ENCODE results near the gene TLCD1. TPM values are rescaled to one million over a fixed set of nuclear protein-coding genes. Genes with fewer than 3 reads are reported as not detected.

Gene TLCD1
- polyA plus RNA-seq, 1 experiment = 9.8 TPM

DNA sequence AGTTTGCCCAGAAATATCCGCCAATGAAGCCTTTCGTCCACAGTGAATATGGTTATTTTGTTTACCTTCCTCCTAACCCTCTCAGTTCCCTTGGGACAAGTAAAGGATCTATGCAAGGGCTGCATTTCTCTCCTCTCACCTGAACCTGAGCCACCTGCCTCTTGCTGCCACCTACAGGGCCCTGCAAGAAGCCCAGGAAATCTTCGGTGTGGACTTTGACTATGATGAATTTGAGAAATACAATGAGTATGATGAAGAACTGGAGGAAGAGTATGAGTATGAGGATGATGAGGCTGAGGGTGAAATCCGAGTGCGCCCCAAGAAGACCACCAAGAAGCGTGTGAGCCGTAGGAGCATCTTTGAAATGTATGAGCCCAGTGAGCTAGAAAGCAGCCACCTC is 50.1 kb downstream of the TLCD1 start:
- no peak for DNase-seq (ENCODE audit: low read depth)
- POLR2A ChIA-PET = no interaction called here
- CTCF ChIA-PET = interaction anchor here (0.9 to 1.1 kb wide), 2 partner anchors 8 to 25 kb away, joined by 3 to 5 read pairs; no protein-coding TSS in a partner anchor
- peak; percentile 17; the same call in 1 of the 2 replicates for TF ChIP-seq CTCF (IDR thresholded peaks at IDR 0.05; ENCODE audit: insufficient read depth, low read depth, low read length)
- H3K36me3 ChIP-seq (ENCODE audit: control insufficient read depth, insufficient read depth, low read length) = peaks cover 46% of the 10 kb centered on the region
- no peaks in the 10 kb centered on the region for H3K27me3 ChIP-seq (ENCODE audit: control insufficient read depth, insufficient read depth, low read length)
- H3K4me3 ChIP-seq (ENCODE audit: low read depth, low read length) = no peak overlapping the region

DNA sequence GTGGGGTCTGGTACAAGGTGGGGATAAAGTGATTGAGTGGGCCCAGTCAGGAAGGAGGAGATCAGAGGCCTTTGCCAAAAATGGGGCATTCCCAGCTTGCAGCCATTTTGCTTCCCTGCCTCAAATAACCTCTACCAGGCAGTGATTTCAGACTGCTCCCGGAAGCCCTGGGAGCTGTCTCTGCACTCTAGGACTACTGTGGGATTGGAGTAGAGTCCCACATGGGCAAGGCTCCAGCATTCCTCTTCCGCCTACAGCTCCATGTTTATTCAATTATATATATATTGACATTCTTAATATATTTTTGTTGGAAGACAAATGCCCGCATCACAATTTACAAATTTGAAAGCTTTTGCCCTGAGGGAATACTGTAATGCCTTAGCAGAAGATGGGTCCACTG is 50.5 kb downstream of the TLCD1 start:
- Histone ChIP-seq H3K27me3 (ENCODE audit: control insufficient read depth, insufficient read depth, low read length) (no peaks in the 10 kb centered on the region), H3K36me3 (ENCODE audit: control insufficient read depth, insufficient read depth, low read length) (peaks cover 47% of the 10 kb centered on the region), H3K4me3 (ENCODE audit: low read depth, low read length) (no peak overlapping the region)
- TF ChIP-seq CTCF (IDR thresholded peaks at IDR 0.05; ENCODE audit: insufficient read depth, low read depth, low read length) = no peak
- ChIA-PET POLR2A (no interaction called here), CTCF (interaction anchor here (0.9 to 1.1 kb wide), 2 partner anchors 8 to 25 kb away, joined by 3 to 5 read pairs; no protein-coding TSS in a partner anchor)
- no peak for DNase-seq (ENCODE audit: low read depth)

Small RNA genes within 50 kb of the gene (small RNA-seq; reads per million reads assigned to genes)
- gene SNORD42A (ENCODE audit: insufficient read length, low read depth, low replicate concordance) (not detected), gene SNORD42B (ENCODE audit: insufficient read length, low read depth, low replicate concordance) (not detected), gene SNORD4A (ENCODE audit: insufficient read length, low read depth, low replicate concordance) (not detected), gene SNORD4B (ENCODE audit: insufficient read length, low read depth, low replicate concordance) (not detected)

Other genes with a start within 250 kb of the TLCD1 start
- not detected in 2 replicates for gene FOXN1, start 219.9 kb downstream of the TLCD1 start, polyA plus RNA-seq (2011; rRNA removed)
- gene UNC119, start 173.6 kb downstream of the TLCD1 start, polyA plus RNA-seq (2011; rRNA removed) = 82.8 and 150 TPM in 2 replicates
- gene PIGS, start 154.7 kb downstream of the TLCD1 start, polyA plus RNA-seq (2011; rRNA removed) = 33.4 and 99.5 TPM in 2 replicates
- 50.0 and 65.4 TPM in 2 replicates for gene ALDOC, start 149.3 kb downstream of the TLCD1 start, polyA plus RNA-seq (2011; rRNA removed)
- gene SPAG5, start 127.2 kb downstream of the TLCD1 start, polyA plus RNA-seq (2011; rRNA removed) = 36.1 and 41.3 TPM in 2 replicates
- gene RSKR, start 112.0 kb downstream of the TLCD1 start, polyA plus RNA-seq (2011; rRNA removed) = 3.7 and 4.8 TPM in 2 replicates
- 142 and 206 TPM in 2 replicates for gene BLTP2, start 81.1 kb downstream of the TLCD1 start, polyA plus RNA-seq (2011; rRNA removed)
- 74.5 and 77.5 TPM in 2 replicates for gene SDF2, start 64.3 kb downstream of the TLCD1 start, polyA plus RNA-seq (2011; rRNA removed)
- 31.7 and 37.1 TPM in 2 replicates for gene SUPT6H, start 64.0 kb downstream of the TLCD1 start, polyA plus RNA-seq (2011; rRNA removed)
- 0.71 and 0.99 TPM in 2 replicates for gene PROCA1, start 14.3 kb downstream of the TLCD1 start, polyA plus RNA-seq (2011; rRNA removed)
- gene RAB34, start 8.4 kb downstream of the TLCD1 start, polyA plus RNA-seq (2011; rRNA removed) = 307 and 473 TPM in 2 replicates
- gene RPL23A, start 6.2 kb downstream of the TLCD1 start, polyA plus RNA-seq (2011; rRNA removed) = 486 and 1,227 TPM in 2 replicates
- gene NEK8, start 2.6 kb upstream of the TLCD1 start, polyA plus RNA-seq (2011; rRNA removed) = 3.8 and 5.3 TPM in 2 replicates
- 26.4 and 55.6 TPM in 2 replicates for gene TRAF4, start 17.8 kb upstream of the TLCD1 start, polyA plus RNA-seq (2011; rRNA removed)
- 4.4 and 5.2 TPM in 2 replicates for gene FAM222B, start 116.6 kb upstream of the TLCD1 start, polyA plus RNA-seq (2011; rRNA removed)
- gene ERAL1, start 128.8 kb upstream of the TLCD1 start, polyA plus RNA-seq (2011; rRNA removed) = 57.2 and 84.1 TPM in 2 replicates
- 62.2 and 86.0 TPM in 2 replicates for gene FLOT2, start 171.5 kb upstream of the TLCD1 start, polyA plus RNA-seq (2011; rRNA removed)
- 2.1 and 2.8 TPM in 2 replicates for gene DHRS13, start 176.8 kb upstream of the TLCD1 start, polyA plus RNA-seq (2011; rRNA removed)
- 10.4 and 16.5 TPM in 2 replicates for gene PHF12, start 225.3 kb upstream of the TLCD1 start, polyA plus RNA-seq (2011; rRNA removed)

All from BJ (cell line).